Upper lobe of left lung (tissue), 6 donors: ENCODE measurements around the gene USPL1. TPM values are rescaled to one million over a fixed set of nuclear protein-coding genes. Genes with fewer than 3 reads are reported as not detected.
A peak's percentile ranks its signal among the peaks of the same experiment; 100 is the strongest.

Source experiments
- ATAC-seq, 2 donors: fragments of 200-7000 bp; cut with Tn5 transposase; one replicate each; pipeline ENCODE4 v1.9.1; 2022; ENCODE audit warnings: mild to moderate bottlenecking in 2 of 2, moderate library complexity in 2 of 2; ENCODE audit not compliant: low FRiP score in 2 of 2
- DNase-seq, 2 donors: peaks; one replicate each; pipeline ENCODE4 v3.0.0-alpha.2; 2019 to 2020
- H3K27ac ChIP-seq, 4 donors: fragments of 200-600 bp; sonication (generic); one replicate each; pipeline ENCODE4 v1.5.1; 2016 to 2019
- H3K27me3 ChIP-seq, 4 donors: fragments of 200-600 bp; sonication (generic); one replicate each; pipeline ENCODE4 v1.5.1; 2017 to 2019
- H3K36me3 ChIP-seq, 4 donors: fragments of 200-600 bp; sonication (generic); one replicate each; pipeline ENCODE4 v1.5.1; 2016 to 2019
- H3K4me1 ChIP-seq, 4 donors: fragments of 200-600 bp; sonication (generic); one replicate each; pipeline ENCODE4 v1.5.1; 2018 to 2019
- H3K4me3 ChIP-seq, 4 donors: fragments of 200-600 bp; sonication (generic); one replicate each; pipeline ENCODE4 v1.5.1; 2017 to 2019; ENCODE audit warnings: mild to moderate bottlenecking in 2 of 4, moderate library complexity in 1 of 4
- H3K9me3 ChIP-seq, 4 donors: fragments of 200-600 bp; sonication (generic); one replicate each; pipeline ENCODE4 v1.5.1; 2018 to 2019
- CTCF ChIP-seq, 6 experiments: fragments of 450-650 bp in 4 of 6; fragments of 200-600 bp in 2 of 6; sonication (generic) in 2 of 6; IDR thresholded peaks; one replicate each; pipeline ENCODE4 v1.5.1; 2016 to 2019; ENCODE audit warnings: antibody characterized with exemption in 6 of 6
- EP300 ChIP-seq, 4 donors: sonication (generic); formaldehyde crosslinking; IDR thresholded peaks; one replicate each; pipeline ENCODE4 v1.5.1; 2017; ENCODE audit warnings: antibody characterized with exemption in 4 of 4, control low read depth in 2 of 4
- POLR2A ChIP-seq, 4 donors: fragments of 450-650 bp; IDR thresholded peaks; one replicate each; pipeline ENCODE4 v1.5.1; 2016 to 2017; ENCODE audit warnings: antibody characterized with exemption in 4 of 4, mild to moderate bottlenecking in 2 of 4
- POLR2AphosphoS5 ChIP-seq, 2 donors: sonication (generic); formaldehyde crosslinking; IDR thresholded peaks; one replicate each; pipeline ENCODE4 v1.5.1; 2017; ENCODE audit warnings: antibody characterized with exemption in 2 of 2
- WGBS, 2 donors: methylation state at CpG; one replicate each; pipeline ENCODE4 v1.1.5; 2017 to 2018; 5-methylcytosine and 5-hydroxymethylcytosine counted together
- total RNA-seq, 6 donors: library from RNA; depleted of rRNA in 4 of 6; stranded (reverse); fragments of >200 nt in 4 of 6; gene quantifications; one replicate each; pipeline versions ENCODE4 v1.1.0 to v1.2.1, GENCODE V29; 2016 to 2021
- donor health status: DM: no; HTN: no; CAD: no; lungs with moderate emphysema.
- donor health status: DM: no; HTN: yes; CAD: no; lungs with severe emphysema.

USPL1 gene
- total RNA-seq, 6 donors from 2014 or later = 10.8 to 25.1 (median 16.2) TPM

- no peak overlapping the region for H3K27ac ChIP-seq
Observed at GRCh38 chr13:30667014-30667413, 49.3 kb downstream of the USPL1 start.

GRCh38 chr13:30668312-30668711 is 50.6 kb downstream of the USPL1 start:
- H3K4me1 ChIP-seq = peaks cover under 1 to 8% (median 5%) of the 10 kb centered on the region in 4 donors
- no peak for ATAC-seq
- no peaks in the 10 kb centered on the region for H3K9me3 ChIP-seq
- no peak overlapping the region for H3K27ac ChIP-seq
- no peaks in the 10 kb centered on the region for H3K36me3 ChIP-seq
- 92 to 95% methylated on average over 3 to 4 of the region's 4 CpGs for WGBS, 2 donors
- TF ChIP-seq POLR2A (IDR thresholded peaks at IDR 0.05) (no peak), CTCF (IDR thresholded peaks at IDR 0.05) (no peak), POLR2AphosphoS5 (IDR thresholded peaks at IDR 0.05) (no peak), EP300 (IDR thresholded peaks at IDR 0.05) (no peak)
- no peak overlapping the region for H3K4me3 ChIP-seq
- no peak for DNase-seq
- H3K27me3 ChIP-seq = no peaks in the 10 kb centered on the region

More at GRCh38 chr13:30667014-30667413, 49.3 kb downstream of the USPL1 start:
- TF ChIP-seq POLR2AphosphoS5 (IDR thresholded peaks at IDR 0.05) = no peak
- no peak for TF ChIP-seq POLR2A (IDR thresholded peaks at IDR 0.05)
- no peak for TF ChIP-seq EP300 (IDR thresholded peaks at IDR 0.05)
- TF ChIP-seq CTCF (IDR thresholded peaks at IDR 0.05) = no peak
- 93 to 96% methylated on average over 4 of the region's 4 CpGs for WGBS, 2 donors
- H3K27me3 ChIP-seq = no peaks in the 10 kb centered on the region
- no peak for DNase-seq
- no peaks in the 10 kb centered on the region for H3K9me3 ChIP-seq
- H3K4me1 ChIP-seq = peaks cover 6 to 15% (median 7%) of the 10 kb centered on the region in 4 donors
- H3K36me3 ChIP-seq = no peaks in the 10 kb centered on the region
- no peak overlapping the region for H3K4me3 ChIP-seq
- no peak for ATAC-seq

GRCh38 chr13:30671271-30671815 is 53.6 kb downstream of the USPL1 start:
- DNase-seq = no peak

GRCh38 chr13:30673669-30674521 is 56.2 kb downstream of the USPL1 start:
- Histone ChIP-seq H3K4me3 (peak overlapping the region in 3 of 4 donors; percentile 46 to 59 (median 56)), H3K36me3 (no peaks in the 10 kb centered on the region), H3K4me1 (peaks cover 0 to 13% (median 8%) of the 10 kb centered on the region in 4 donors), H3K9me3 (no peaks in the 10 kb centered on the region), H3K27ac (peak overlapping the region; percentile 74 to 86 (median 83)), H3K27me3 (no peaks in the 10 kb centered on the region)
- TF ChIP-seq EP300 (IDR thresholded peaks at IDR 0.05) = peak in 1 of 4 donors; percentile 29
- TF ChIP-seq POLR2AphosphoS5 (IDR thresholded peaks at IDR 0.05) = peak; percentile 70
- TF ChIP-seq POLR2A (IDR thresholded peaks at IDR 0.05) = peak in 2 of 4 donors; percentile 18 to 62
- peak; percentile 73 to 97 (median 91) for TF ChIP-seq CTCF (IDR thresholded peaks at IDR 0.05)
- DNase-seq (peak; percentile 96 to 99), ATAC-seq (peak; percentile 96 to 98)
- 1 to 3% methylated on average over 16 to 55 of the region's 72 CpGs for WGBS, 2 donors

More at GRCh38 chr13:30671271-30671815, 53.6 kb downstream of the USPL1 start:
- Histone ChIP-seq H3K27ac (no peak overlapping the region), H3K4me3 (no peak overlapping the region), H3K9me3 (no peaks in the 10 kb centered on the region), H3K36me3 (no peaks in the 10 kb centered on the region), H3K4me1 (peaks cover 0 to 13% (median 8%) of the 10 kb centered on the region in 4 donors), H3K27me3 (no peaks in the 10 kb centered on the region)
- no peak for ATAC-seq
- no peak for TF ChIP-seq POLR2A (IDR thresholded peaks at IDR 0.05)
- TF ChIP-seq EP300 (IDR thresholded peaks at IDR 0.05) = no peak
- TF ChIP-seq CTCF (IDR thresholded peaks at IDR 0.05) = no peak
- TF ChIP-seq POLR2AphosphoS5 (IDR thresholded peaks at IDR 0.05) = no peak
- 69 to 81% methylated on average over 6 of the region's 6 CpGs for WGBS, 2 donors
